ENCODE measurements around the gene SRGAP1. TPM values are rescaled to one million over a fixed set of nuclear protein-coding genes. Genes with fewer than 3 reads are reported as not detected.

Gene SRGAP1
- total and polyA plus RNA-seq, 2 of the 4 experiments (the other 2 are of a cell fraction): 10.0 to 10.2 TPM

GRCh38 chr12:64001439-64001838 lies 156.9 kb downstream of the SRGAP1 start:
- Histone ChIP-seq H2BK15ac (ENCODE audit: low read depth, low read length) (no peak overlapping the region), H2AK9ac (replicated peaks; ENCODE audit: low read depth, low read length, poor library complexity) (no peak overlapping the region), H2BK120ac (ENCODE audit: low read depth, low read length) (no peak overlapping the region), H3K56ac (ENCODE audit: extremely low read depth, insufficient read depth, low read length) (no peak overlapping the region), H2BK20ac (ENCODE audit: low read depth, low read length) (no peak overlapping the region), H4K20me1 (ENCODE audit: insufficient read depth, low read length) (no peaks in the 10 kb centered on the region), H4K8ac (ENCODE audit: low read depth in 2 of 2, low read length in 2 of 2) (no peak overlapping the region), H2AFZ (replicated peaks; ENCODE audit: low read length, poor library complexity) (no peak overlapping the region), H3K27ac (ENCODE audit: insufficient read depth, low read length) (no peak overlapping the region), H3K4me2 (ENCODE audit: low read depth, low read length) (no peak overlapping the region), H3K27me3 (ENCODE audit: control insufficient read depth, insufficient read depth, low read length) (no peaks in the 10 kb centered on the region), H3K4me1 (ENCODE audit: control insufficient read depth, insufficient read depth, low read length) (peaks cover 2% of the 10 kb centered on the region; the same call in 1 of the 2 replicates), H2BK5ac (ENCODE audit: low read depth, low read length, poor library complexity, severe bottlenecking) (no peak overlapping the region), H3K9ac (ENCODE audit: low read depth, low read length) (no peak overlapping the region), H3K9me3 (ENCODE audit: control insufficient read depth, insufficient read depth, low read length) (no peaks in the 10 kb centered on the region), H3K18ac (ENCODE audit: low read depth, low read length) (peak overlapping the region; percentile 9; the same call in 1 of the 2 replicates), H3K79me1 (ENCODE audit: low read depth in 1 of 2, low read length in 2 of 2) (peaks cover 50 to 64% of the 10 kb centered on the region in 2 experiments), H3K4me3 (ENCODE audit: insufficient read depth, low read depth, low read length) (no peak overlapping the region), H3K9me1 (ENCODE audit: insufficient read depth, low read length) (peaks cover 3% of the 10 kb centered on the region; the same call in 1 of the 2 replicates), H2AK5ac (ENCODE audit: low read depth, low read length) (no peak overlapping the region), H4K91ac (ENCODE audit: insufficient read depth, low read depth, low read length) (no peak overlapping the region), H3K4ac (ENCODE audit: low read depth, low read length) (no peak overlapping the region), H3K14ac (replicated peaks; ENCODE audit: low read depth, low read length) (no peak overlapping the region), H4K5ac (ENCODE audit: low read depth, low read length) (peak overlapping the region; percentile 30; the same call in 1 of the 2 replicates), H3K23ac (ENCODE audit: low read depth, low read length) (no peak overlapping the region), H3K36me3 (ENCODE audit: control insufficient read depth, insufficient read depth, low read length) (peaks cover 9% of the 10 kb centered on the region)
- dilution Hi-C loops (cut with HindIII; ENCODE audit: low sequenced_read_pairs, unreplicated experiment) (no loop called here), intact Hi-C loops (cut with micrococcal nuclease) (no loop called here), in situ Hi-C loops (cut with MboI; ENCODE audit: low sequenced_read_pairs) (no loop called here)
- ATAC-seq (ENCODE audit: low read depth) (no peak), DNase-seq (no peak)
- ChIA-PET POLR2A (ENCODE audit: unreplicated experiment) (no interaction called here), CTCF (interaction anchor here (1.0 to 1.1 kb wide), 2 partner anchors 10 to 37 kb away, joined by 3 to 5 read pairs; no protein-coding TSS in a partner anchor)
- no peak for TF ChIP-seq MAFK (IDR thresholded peaks at IDR 0.05; ENCODE audit: low read depth, low read length)
- TF ChIP-seq FOS (IDR thresholded peaks at IDR 0.05; ENCODE audit: low read depth, low read length): no peak
- no peak for TF ChIP-seq POLR2A (IDR thresholded peaks at IDR 0.05; ENCODE audit: low read depth, low read length)
- no peak for TF ChIP-seq MXI1 (IDR thresholded peaks at IDR 0.05; ENCODE audit: borderline replicate concordance, low read depth, low read length)
- no peak for TF ChIP-seq BHLHE40 (IDR thresholded peaks at IDR 0.05; ENCODE audit: low read depth, low read length)
- TF ChIP-seq CEBPB (IDR thresholded peaks at IDR 0.05; ENCODE audit: low read depth, low read length): no peak
- no peak for TF ChIP-seq RAD21 (IDR thresholded peaks at IDR 0.05; ENCODE audit: low read length)
- BruUV-seq (replicated peaks): no TSS peak
